GM06990 (cell line): ENCODE results near the gene CILP2.

Experiments
- DNase-seq: peaks from one replicate; pipeline ENCODE4 v3.0.0-alpha.2; 2011; ENCODE audit not compliant: insufficient read length; ENCODE audit errors: extremely low read depth
- H3K27me3 ChIP-seq: replicated peaks from 2 replicates; pipeline ENCODE4 v1.6.0; 2011; ENCODE audit warnings: low read length; ENCODE audit not compliant: control insufficient read depth, insufficient read depth
- H3K36me3 ChIP-seq: 2 replicates; pipeline ENCODE4 v1.5.1; 2011; ENCODE audit warnings: low read length; ENCODE audit not compliant: control insufficient read depth, insufficient read depth
- H3K4me3 ChIP-seq: replicated peaks from 2 replicates; pipeline ENCODE4 v1.5.1; 2011; ENCODE audit warnings: low read depth, mild to moderate bottlenecking, control low read depth, low read length
- CTCF ChIP-seq: IDR thresholded peaks from 2 replicates; pipeline ENCODE4 v1.5.1; 2011; ENCODE audit warnings: low read length, control low read depth, mild to moderate bottlenecking, inconsistent platforms; ENCODE audit not compliant: insufficient read depth, poor library complexity, severe bottlenecking

Gene CILP2

GRCh38 chr19:19543640-19544039, 5.6 kb downstream of the CILP2 start:
- Histone ChIP-seq H3K4me3 (no peak overlapping the region), H3K27me3 (no peaks in the 10 kb centered on the region), H3K36me3 (no peaks in the 10 kb centered on the region)
- DNase-seq, result no peak
- TF ChIP-seq CTCF, result no peak

GRCh38 chr19:19544257-19544953, 6.3 kb downstream of the CILP2 start:
- DNase-seq, result no peak
- Histone ChIP-seq H3K4me3 (no peak overlapping the region), H3K27me3 (no peaks in the 10 kb centered on the region), H3K36me3 (no peaks in the 10 kb centered on the region)
- no peak for TF ChIP-seq CTCF

GRCh38 chr19:19544954-19545591, 7.0 kb downstream of the CILP2 start:
- H3K4me3 ChIP-seq, result no peak overlapping the region
- no peak for TF ChIP-seq CTCF
- DNase-seq, result no peak
- H3K36me3 ChIP-seq, result no peaks in the 10 kb centered on the region
- no peaks in the 10 kb centered on the region for H3K27me3 ChIP-seq

- H3K36me3 ChIP-seq, result no peaks in the 10 kb centered on the region
- no peak for DNase-seq
- no peaks in the 10 kb centered on the region for H3K27me3 ChIP-seq
- no peak overlapping the region for H3K4me3 ChIP-seq
- no peak for TF ChIP-seq CTCF
These were observed 7.6 kb downstream of the CILP2 start for GRCh38 chr19:19545707-19546106.

GRCh38 chr19:19546751-19547162, 8.7 kb downstream of the CILP2 start:
- Histone ChIP-seq H3K36me3 (no peaks in the 10 kb centered on the region), H3K27me3 (no peaks in the 10 kb centered on the region), H3K4me3 (no peak overlapping the region)
- no peak for TF ChIP-seq CTCF
- DNase-seq, result no peak
